ENCODE data around the gene TNN. TPM values are rescaled to one million over a fixed set of nuclear protein-coding genes. Genes with fewer than 3 reads are reported as not detected.

The TNN gene
- total and polyA plus RNA-seq, 2 experiments from 2014 or later = 0.18 to 0.31 TPM

DNA sequence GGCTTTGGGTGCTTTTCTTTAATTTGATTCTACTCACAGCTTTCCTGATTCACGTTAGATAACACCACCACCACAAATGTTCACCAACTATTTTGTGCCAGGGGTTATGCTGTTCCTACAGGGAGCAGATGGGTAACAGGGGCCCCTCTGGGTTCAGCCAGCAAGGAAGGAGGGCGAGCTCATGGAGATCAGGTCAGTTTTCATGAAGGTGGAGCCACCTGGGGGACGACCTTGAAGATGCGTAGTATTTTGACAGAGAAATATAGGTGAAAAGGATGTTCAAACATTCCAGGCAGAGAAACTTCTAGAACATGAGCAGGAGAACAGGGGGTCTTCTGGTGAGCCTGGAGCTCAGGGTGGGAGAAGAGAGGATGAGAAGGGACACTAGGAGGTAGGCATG is 96.1 kb downstream of the TNN start:
- no peak overlapping the region for H3K4me2 ChIP-seq
- DNase-seq (ENCODE audit: low spot score) (peak; percentile 43), ATAC-seq (peak; percentile 74)
- no peaks in the 10 kb centered on the region for H3F3A ChIP-seq (replicated peaks; ENCODE audit: low read depth)
- H3K36me3 ChIP-seq (ENCODE audit: insufficient read depth) = 0 out of 2 replicates have a peak, but pooled peaks cover 4% of the 10 kb centered on the region
- no peaks in the 10 kb centered on the region for H4K20me1 ChIP-seq (replicated peaks; ENCODE audit: insufficient read depth)
- no peaks in the 10 kb centered on the region for H3K27me3 ChIP-seq (ENCODE audit: insufficient read depth)
- H3K36me3 Mint-ChIP-seq (ENCODE audit: low read depth) = peaks cover 6% of the 10 kb centered on the region
- no peaks in the 10 kb centered on the region for H3K4me1 ChIP-seq (ENCODE audit: insufficient read depth)
- no peaks in the 10 kb centered on the region for H3K9me2 ChIP-seq (ENCODE audit: insufficient read depth)
- no peak overlapping the region for H3K4me3 Mint-ChIP-seq
- H3K79me2 ChIP-seq (replicated peaks; ENCODE audit: insufficient read depth) = no peaks in the 10 kb centered on the region
- H3K27ac ChIP-seq (ENCODE audit: low read depth) = no peak overlapping the region
- H3K27me3 Mint-ChIP-seq (ENCODE audit: insufficient read depth, low read depth, poor library complexity) = peaks cover 2% of the 10 kb centered on the region
- H3K9me3 Mint-ChIP-seq = no peaks in the 10 kb centered on the region
- no peak overlapping the region for H2AFZ ChIP-seq
- H3K4me3 ChIP-seq = no peak overlapping the region
- no peaks in the 10 kb centered on the region; the same call in 2 of the 3 replicates for H3K4me1 Mint-ChIP-seq
- no peak for TF ChIP-seq JUNB (IDR thresholded peaks at IDR 0.05; ENCODE audit: unreplicated experiment)
- TF ChIP-seq, protein P1, sequence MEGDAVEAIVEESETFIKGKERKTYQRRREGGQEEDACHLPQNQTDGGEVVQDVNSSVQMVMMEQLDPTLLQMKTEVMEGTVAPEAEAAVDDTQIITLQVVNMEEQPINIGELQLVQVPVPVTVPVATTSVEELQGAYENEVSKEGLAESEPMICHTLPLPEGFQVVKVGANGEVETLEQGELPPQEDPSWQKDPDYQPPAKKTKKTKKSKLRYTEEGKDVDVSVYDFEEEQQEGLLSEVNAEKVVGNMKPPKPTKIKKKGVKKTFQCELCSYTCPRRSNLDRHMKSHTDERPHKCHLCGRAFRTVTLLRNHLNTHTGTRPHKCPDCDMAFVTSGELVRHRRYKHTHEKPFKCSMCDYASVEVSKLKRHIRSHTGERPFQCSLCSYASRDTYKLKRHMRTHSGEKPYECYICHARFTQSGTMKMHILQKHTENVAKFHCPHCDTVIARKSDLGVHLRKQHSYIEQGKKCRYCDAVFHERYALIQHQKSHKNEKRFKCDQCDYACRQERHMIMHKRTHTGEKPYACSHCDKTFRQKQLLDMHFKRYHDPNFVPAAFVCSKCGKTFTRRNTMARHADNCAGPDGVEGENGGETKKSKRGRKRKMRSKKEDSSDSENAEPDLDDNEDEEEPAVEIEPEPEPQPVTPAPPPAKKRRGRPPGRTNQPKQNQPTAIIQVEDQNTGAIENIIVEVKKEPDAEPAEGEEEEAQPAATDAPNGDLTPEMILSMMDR (conservative IDR thresholded peaks at IDR 0.05; ENCODE audit: low read depth in 2 of 2) = peak; percentile 55 to 57
- TF ChIP-seq ZNF114 (CRISPR knock-in tag; IDR thresholded peaks at IDR 0.05) = no peak
- no peak for TF ChIP-seq REST (IDR thresholded peaks at IDR 0.05; ENCODE audit: unreplicated experiment)
- no peak for TF ChIP-seq EZH2 (IDR thresholded peaks at IDR 0.05; ENCODE audit: low read depth, unreplicated experiment)
- no peak overlapping the region for H3K27ac Mint-ChIP-seq

DNA sequence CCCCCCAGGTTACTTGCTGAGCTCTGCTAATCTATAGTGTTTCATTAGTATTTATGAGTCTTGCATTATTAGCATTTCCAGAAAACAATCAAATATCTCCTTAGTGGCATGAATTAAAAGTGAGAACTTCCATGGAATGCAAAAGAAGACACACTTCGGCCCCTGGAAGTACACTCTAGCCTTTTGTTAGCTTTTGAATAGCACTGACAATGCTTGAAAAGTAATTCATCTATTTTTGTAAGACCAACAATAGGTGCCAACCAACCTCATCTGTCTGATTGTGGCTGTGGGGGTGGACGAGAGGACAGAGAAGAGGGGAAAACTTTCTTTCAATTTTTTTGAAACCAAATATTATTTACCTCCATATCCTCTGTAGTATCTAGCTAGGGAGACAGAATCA is 97.1 kb downstream of the TNN start:
- no peak for DNase-seq (ENCODE audit: low spot score)
- Histone ChIP-seq H2AFZ (no peak overlapping the region), H3F3A (replicated peaks; ENCODE audit: low read depth) (no peaks in the 10 kb centered on the region), H3K27ac (ENCODE audit: low read depth) (no peak overlapping the region), H3K36me3 (ENCODE audit: insufficient read depth) (0 out of 2 replicates have a peak, but pooled peaks cover 4% of the 10 kb centered on the region), H3K4me1 (ENCODE audit: insufficient read depth) (no peaks in the 10 kb centered on the region), H3K9me2 (ENCODE audit: insufficient read depth) (no peaks in the 10 kb centered on the region), H3K4me3 (no peak overlapping the region), H3K27me3 (ENCODE audit: insufficient read depth) (no peaks in the 10 kb centered on the region), H4K20me1 (replicated peaks; ENCODE audit: insufficient read depth) (no peaks in the 10 kb centered on the region), H3K4me2 (no peak overlapping the region), H3K79me2 (replicated peaks; ENCODE audit: insufficient read depth) (no peaks in the 10 kb centered on the region)
- Mint-ChIP-seq H3K4me3 (no peak overlapping the region), H3K4me1 (no peaks in the 10 kb centered on the region; the same call in 2 of the 3 replicates), H3K9me3 (no peaks in the 10 kb centered on the region), H3K36me3 (ENCODE audit: low read depth) (peaks cover 8% of the 10 kb centered on the region), H3K27ac (no peak overlapping the region), H3K27me3 (ENCODE audit: insufficient read depth, low read depth, poor library complexity) (peaks cover 2% of the 10 kb centered on the region)
- no peak for ATAC-seq
- TF ChIP-seq ZNF331 (CRISPR knock-in tag; IDR thresholded peaks at IDR 0.05; ENCODE audit: low read depth) = no peak
- no peak for TF ChIP-seq STAT1 (IDR thresholded peaks at IDR 0.05; ENCODE audit: unreplicated experiment)
- TF ChIP-seq, protein P1 (conservative IDR thresholded peaks at IDR 0.05; ENCODE audit: low read depth in 2 of 2) = no peak
- no peak for TF ChIP-seq JUNB (IDR thresholded peaks at IDR 0.05; ENCODE audit: unreplicated experiment)
- TF ChIP-seq, protein P2, sequence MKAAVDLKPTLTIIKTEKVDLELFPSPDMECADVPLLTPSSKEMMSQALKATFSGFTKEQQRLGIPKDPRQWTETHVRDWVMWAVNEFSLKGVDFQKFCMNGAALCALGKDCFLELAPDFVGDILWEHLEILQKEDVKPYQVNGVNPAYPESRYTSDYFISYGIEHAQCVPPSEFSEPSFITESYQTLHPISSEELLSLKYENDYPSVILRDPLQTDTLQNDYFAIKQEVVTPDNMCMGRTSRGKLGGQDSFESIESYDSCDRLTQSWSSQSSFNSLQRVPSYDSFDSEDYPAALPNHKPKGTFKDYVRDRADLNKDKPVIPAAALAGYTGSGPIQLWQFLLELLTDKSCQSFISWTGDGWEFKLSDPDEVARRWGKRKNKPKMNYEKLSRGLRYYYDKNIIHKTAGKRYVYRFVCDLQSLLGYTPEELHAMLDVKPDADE (IDR thresholded peaks at IDR 0.05) = no peak
- TF ChIP-seq POLR2AphosphoS5 (IDR thresholded peaks at IDR 0.05; ENCODE audit: low read depth) = no peak
- TF ChIP-seq EZH2 (IDR thresholded peaks at IDR 0.05; ENCODE audit: low read depth, unreplicated experiment) = no peak
- TF ChIP-seq REST (IDR thresholded peaks at IDR 0.05; ENCODE audit: unreplicated experiment) = no peak

All from GM23338 (cell line).